Stimulated activated CD4-positive, alpha-beta T cell treated with anti-CD3 and anti-CD28 coated beads, Interleukin-12 subunit alpha, Interleukin-12 subunit beta, amount 100 ng/mL, for 4 hours (primary cell): ENCODE results near the gene EPHB2.

Experiments
- DNase-seq: peaks from one replicate; pipeline ENCODE4 v3.0.0-alpha.2; 2020

EPHB2 gene

GRCh38 chr1:22804969-22805671, 94.5 kb downstream of the EPHB2 start:
- DNase-seq = no peak

DNA sequence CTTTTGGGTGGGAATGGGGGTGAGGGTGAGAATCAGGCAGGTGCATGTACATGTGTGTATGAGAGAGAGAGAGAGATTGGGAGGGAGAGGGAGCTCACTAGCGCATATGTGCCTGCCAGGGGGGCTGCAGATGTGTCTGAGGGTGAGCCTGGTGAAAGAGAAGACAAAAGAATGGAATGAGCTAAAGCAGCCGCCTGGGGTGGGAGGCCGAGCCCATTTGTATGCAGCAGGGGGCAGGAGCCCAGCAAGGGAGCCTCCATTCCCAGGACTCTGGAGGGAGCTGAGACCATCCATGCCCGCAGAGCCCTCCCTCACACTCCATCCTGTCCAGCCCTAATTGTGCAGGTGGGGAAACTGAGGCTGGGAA, 95.0 kb downstream of the EPHB2 start:
- no peak for DNase-seq

DNA sequence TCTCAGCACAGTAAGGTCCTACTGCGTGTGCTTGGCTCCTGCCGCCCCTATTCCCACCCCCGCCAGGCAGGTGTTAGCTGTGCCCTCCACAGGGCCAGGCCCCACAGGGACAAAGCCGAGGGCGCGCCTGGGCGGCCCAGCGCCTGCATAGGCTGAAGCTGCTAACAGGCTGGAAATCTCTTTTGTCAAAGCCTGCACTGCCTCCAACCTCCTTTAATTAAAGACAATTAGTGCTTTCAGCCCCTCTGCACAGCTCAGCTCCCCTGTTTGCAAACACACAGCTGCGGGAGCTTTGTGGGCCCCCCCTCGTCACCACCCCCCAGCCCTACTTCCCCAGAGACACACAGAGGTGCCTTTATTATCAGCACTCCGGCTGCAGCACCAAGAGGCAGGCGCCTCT, 95.9 kb downstream of the EPHB2 start:
- DNase-seq = no peak

DNA sequence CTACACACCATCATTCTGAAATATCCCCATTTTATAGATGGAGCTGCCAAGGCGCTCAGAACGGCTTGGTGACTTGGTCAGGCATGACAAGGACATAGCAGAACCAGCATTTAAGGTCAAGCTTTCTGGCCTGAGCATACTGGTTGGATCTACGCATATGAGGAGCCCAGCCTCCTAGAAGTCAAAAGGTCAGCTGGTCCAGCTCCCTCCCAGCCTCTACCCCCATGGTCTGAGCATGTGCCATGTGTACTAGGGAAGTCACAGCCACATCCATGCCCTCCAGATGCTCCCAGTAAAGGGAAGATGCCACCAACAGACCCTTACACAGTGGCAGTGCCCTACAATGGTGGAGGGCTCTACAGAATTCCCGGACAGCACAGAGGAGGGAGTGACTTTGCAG, 96.7 kb downstream of the EPHB2 start:
- no peak for DNase-seq

DNA sequence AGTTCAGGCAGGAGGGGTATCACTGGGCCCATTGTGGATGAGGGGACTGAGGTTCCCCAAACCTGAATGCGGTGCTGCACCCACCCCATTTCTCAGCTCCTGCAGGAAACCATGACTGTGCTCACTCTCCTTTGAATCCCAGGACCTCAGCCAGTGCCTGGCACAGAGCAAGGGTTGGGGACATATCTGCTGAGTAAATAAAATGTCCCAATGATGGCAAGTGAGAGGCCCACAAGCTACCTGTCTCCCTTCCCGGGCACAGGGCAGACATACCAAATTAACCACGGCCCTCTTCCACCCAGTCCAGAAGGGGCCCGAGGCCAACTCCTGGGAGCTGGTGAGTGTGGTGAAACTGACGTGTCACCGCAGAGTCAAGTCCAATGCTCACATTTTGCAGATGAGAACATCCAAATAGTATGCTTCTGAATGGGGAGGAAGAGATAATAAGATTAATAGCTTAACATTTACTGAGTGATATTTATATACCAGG, 97.6 kb downstream of the EPHB2 start:
- DNase-seq = no peak

DNA sequence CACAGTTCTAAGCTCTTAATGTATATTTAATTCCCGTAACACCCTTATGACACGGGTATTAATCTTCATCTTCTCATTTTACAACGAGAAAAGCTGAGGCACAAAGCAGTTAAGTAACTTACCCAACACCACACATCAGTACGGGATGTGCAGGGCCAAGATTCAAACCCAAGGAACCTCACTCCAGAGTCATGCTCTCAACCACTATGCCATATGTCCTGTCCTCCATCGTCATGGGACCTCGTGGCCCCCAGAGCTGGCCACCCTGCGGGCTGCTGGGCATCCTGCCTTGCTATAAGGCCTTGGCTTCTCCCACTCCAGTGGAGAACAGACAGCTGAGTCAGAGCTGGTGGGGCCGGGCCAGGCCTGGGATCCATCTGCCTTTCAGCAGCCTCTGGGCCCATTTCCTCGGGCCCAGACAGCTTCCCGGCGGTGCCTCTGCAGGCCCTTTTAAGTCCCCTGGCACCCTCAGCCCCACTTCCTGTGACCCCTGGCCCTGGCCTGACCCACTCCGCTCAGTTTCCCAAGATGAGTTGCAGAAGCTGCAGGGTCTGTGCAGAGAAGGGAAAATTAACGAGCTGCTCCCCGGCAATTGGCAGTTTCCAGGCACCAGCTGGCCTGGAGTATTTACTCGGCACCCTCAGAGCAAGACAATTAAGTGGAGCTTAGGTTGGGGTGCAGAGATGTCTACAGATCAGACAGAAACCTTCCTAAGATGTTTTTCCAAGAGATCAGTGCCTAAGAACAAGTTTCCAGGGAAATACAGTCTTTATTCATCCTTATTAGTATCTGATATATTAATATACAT, 98.2 kb downstream of the EPHB2 start:
- DNase-seq = no peak

DNA sequence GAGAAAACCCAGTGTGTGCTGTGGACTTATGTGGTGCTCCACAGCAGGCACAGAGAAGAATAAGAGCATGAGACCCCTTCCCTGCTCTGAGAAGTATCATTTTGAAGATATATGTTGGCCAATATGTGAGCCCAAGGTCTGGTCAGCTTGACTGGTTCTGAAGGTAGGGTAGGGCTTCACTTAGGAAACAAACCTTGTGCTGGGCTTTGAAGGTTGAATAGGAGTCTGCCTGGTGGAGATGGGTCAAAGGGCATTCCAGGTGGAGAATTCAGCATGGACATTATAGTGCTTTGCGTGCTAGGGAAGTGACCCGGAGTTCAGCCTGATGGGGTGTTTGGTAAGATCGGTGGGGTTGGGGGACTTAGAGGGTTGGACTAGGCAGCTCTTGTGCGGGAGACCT, 99.1 kb downstream of the EPHB2 start:
- no peak for DNase-seq

DNA sequence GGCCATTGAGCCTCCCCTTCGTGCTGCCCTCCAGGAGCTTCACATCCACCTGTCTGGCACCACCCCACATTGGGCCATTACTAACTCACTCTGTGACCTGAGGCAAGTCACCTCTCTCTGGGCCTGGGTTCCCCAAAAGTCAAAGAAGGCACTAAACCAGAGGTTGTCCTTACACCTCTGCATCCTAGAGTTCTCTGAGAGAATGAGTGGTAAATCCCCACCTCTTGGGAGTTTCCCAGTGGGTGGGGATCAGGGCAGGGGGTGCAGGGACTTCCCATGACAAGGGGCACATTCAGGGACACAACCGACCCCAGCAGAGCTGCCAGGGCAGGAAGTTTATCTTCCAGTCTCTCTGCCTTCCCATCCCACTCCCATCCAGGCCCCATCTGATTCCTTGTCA, 99.7 kb downstream of the EPHB2 start:
- DNase-seq = no peak

- no peak for DNase-seq
Measured at GRCh38 chr1:22812092-22812880, 101.6 kb downstream of the EPHB2 start.

- DNase-seq = no peak
Measured at GRCh38 chr1:22812993-22813790, 102.6 kb downstream of the EPHB2 start.

- DNase-seq = no peak
Measured at GRCh38 chr1:22814176-22815042, 103.8 kb downstream of the EPHB2 start.

GRCh38 chr1:22815043-22815365, 104.4 kb downstream of the EPHB2 start:
- DNase-seq = no peak

GRCh38 chr1:22815421-22816066, 104.9 kb downstream of the EPHB2 start:
- DNase-seq = no peak

GRCh38 chr1:22816067-22816775, 105.6 kb downstream of the EPHB2 start:
- DNase-seq = no peak

GRCh38 chr1:22816803-22817202, 106.2 kb downstream of the EPHB2 start:
- no peak for DNase-seq

GRCh38 chr1:22817462-22817861, 106.8 kb downstream of the EPHB2 start:
- no peak for DNase-seq

GRCh38 chr1:22818061-22818770, 107.6 kb downstream of the EPHB2 start:
- no peak for DNase-seq

- DNase-seq = no peak
Measured at GRCh38 chr1:22819361-22819760, 108.7 kb downstream of the EPHB2 start.

GRCh38 chr1:22821027-22821426, 110.4 kb downstream of the EPHB2 start:
- DNase-seq = no peak

- no peak for DNase-seq
Measured at GRCh38 chr1:22822371-22822770, 111.7 kb downstream of the EPHB2 start.
